ENCODE data around the gene GALK2.
"Not testable (repeated sequence)": the region's sequence is repeated elsewhere in the genome, so short reads cannot be mapped to it uniquely, and the experiment has no call there.

The GALK2 gene

DNA sequence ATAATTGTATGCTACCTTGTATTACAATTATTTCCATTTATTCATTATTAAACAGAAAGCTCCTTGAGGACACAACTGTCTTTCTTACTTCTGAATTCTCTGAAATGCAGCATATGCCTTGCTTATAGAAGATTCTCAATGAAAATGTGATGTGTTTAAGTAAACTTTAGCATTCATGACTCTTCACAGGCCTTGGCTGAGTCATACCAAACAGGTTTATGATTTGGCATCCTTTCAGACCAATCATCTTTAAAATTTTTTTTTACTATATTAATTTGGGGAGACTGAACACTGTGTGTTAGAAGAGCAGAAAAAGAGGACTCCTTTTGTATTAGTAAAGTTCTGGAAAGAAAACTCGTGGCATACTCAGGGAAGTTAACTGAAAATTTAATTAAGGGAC lies 6.4 kb upstream of the GALK2 start:
- WGBS, 2 experiments: 92 to 100% methylated on average over 1 of the region's 1 CpG
- no peaks in the 10 kb centered on the region for H3K4me1 ChIP-seq (ENCODE audit: control insufficient read depth, insufficient read depth, low read length)
- no peak overlapping the region for H3K4me3 ChIP-seq (ENCODE audit: insufficient read depth, low read depth, low read length)
- H3K9me3 ChIP-seq (ENCODE audit: control insufficient read depth, low read length): no peaks in the 10 kb centered on the region
- no peaks in the 10 kb centered on the region for H3K36me3 ChIP-seq (ENCODE audit: control insufficient read depth, insufficient read depth, low read length)
- H3K27me3 ChIP-seq (ENCODE audit: control insufficient read depth, insufficient read depth, low read length, poor library complexity, severe bottlenecking): no peaks in the 10 kb centered on the region
- no peak overlapping the region for H3K27ac ChIP-seq (ENCODE audit: insufficient read depth, low read depth, low read length, poor library complexity, severe bottlenecking)

DNA sequence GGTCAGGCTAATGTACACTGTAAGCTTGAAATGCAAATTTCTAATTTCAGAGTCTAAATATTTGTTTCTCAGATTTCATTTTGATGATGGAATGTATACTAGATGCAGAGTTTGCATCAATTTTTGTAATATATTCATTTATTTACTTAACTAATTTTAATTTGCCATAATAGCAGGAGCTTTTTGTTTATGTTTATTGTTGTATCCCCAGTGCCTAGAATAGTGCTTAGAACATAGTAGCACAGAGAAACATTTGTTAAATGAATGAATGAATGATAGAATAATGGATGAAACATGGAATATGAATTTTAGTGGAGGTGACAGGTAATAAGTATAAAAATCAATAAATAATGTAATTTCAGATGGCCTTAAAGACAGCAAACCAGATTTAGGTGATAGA lies 5.2 kb upstream of the GALK2 start:
- no peak overlapping the region for H3K27ac ChIP-seq (ENCODE audit: insufficient read depth, low read depth, low read length, poor library complexity, severe bottlenecking)
- H3K4me1 ChIP-seq (ENCODE audit: control insufficient read depth, insufficient read depth, low read length): no peaks in the 10 kb centered on the region
- H3K27me3 ChIP-seq (ENCODE audit: control insufficient read depth, insufficient read depth, low read length, poor library complexity, severe bottlenecking): no peaks in the 10 kb centered on the region
- H3K36me3 ChIP-seq (ENCODE audit: control insufficient read depth, insufficient read depth, low read length): no peaks in the 10 kb centered on the region
- no peaks in the 10 kb centered on the region for H3K9me3 ChIP-seq (ENCODE audit: control insufficient read depth, low read length)
- no peak overlapping the region for H3K4me3 ChIP-seq (ENCODE audit: insufficient read depth, low read depth, low read length)

DNA sequence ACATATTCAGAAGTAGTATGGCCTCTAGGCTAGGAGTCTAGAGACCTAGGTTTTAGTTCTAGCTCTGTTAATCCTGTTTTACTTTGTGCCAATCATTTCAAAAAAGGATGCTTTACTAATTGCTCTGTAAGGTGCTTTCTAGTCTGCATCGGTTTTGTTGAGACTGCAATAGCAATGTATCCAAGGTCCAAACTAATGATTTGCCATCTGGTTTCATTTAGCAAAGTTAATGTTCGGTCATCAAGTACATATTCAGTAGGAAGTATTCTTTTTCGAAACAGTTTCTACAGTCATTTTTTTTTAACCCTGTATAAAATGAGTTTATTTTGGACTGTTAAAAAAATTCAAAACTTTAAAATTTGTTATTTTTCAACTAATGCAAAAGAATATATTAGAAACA lies 2.0 kb upstream of the GALK2 start:
- H3K4me1 ChIP-seq (ENCODE audit: control insufficient read depth, insufficient read depth, low read length): no peaks in the 10 kb centered on the region
- no peaks in the 10 kb centered on the region for H3K27me3 ChIP-seq (ENCODE audit: control insufficient read depth, insufficient read depth, low read length, poor library complexity, severe bottlenecking)
- H3K9me3 ChIP-seq (ENCODE audit: control insufficient read depth, low read length): no peaks in the 10 kb centered on the region
- no peak overlapping the region for H3K4me3 ChIP-seq (ENCODE audit: insufficient read depth, low read depth, low read length)
- no peaks in the 10 kb centered on the region for H3K36me3 ChIP-seq (ENCODE audit: control insufficient read depth, insufficient read depth, low read length)
- WGBS, 2 experiments: 90 to 98% methylated on average over 2 of the region's 3 CpGs
- H3K27ac ChIP-seq (ENCODE audit: insufficient read depth, low read depth, low read length, poor library complexity, severe bottlenecking): no peak overlapping the region

DNA sequence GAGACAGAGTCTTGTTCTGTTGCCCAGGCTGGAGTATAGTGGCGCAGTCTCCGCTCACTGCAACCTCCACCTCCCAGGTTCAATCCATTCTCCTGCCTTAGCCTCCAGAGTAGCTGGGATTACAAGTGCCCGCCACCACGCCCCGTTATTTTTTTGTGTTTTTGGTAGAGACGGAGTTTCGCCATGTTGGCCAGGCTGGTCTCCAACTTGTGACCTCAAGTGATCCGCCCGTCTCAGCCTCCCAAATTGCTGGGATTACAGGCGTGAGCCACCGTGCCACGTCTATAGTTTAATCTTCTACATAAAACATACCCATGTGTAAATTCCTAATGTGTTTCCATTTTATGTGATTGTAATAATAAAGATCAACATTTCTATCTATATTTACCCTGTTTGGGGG lies 1.7 kb downstream of the GALK2 start:
- Histone ChIP-seq H3K36me3 (ENCODE audit: control insufficient read depth, insufficient read depth, low read length) (no peaks in the 10 kb centered on the region), H3K9me3 (ENCODE audit: control insufficient read depth, low read length) (no peaks in the 10 kb centered on the region), H3K27me3 (ENCODE audit: control insufficient read depth, insufficient read depth, low read length, poor library complexity, severe bottlenecking) (no peaks in the 10 kb centered on the region), H3K4me3 (ENCODE audit: insufficient read depth, low read depth, low read length) (no peak overlapping the region), H3K4me1 (ENCODE audit: control insufficient read depth, insufficient read depth, low read length) (no peaks in the 10 kb centered on the region), H3K27ac (ENCODE audit: insufficient read depth, low read depth, low read length, poor library complexity, severe bottlenecking) (no peak overlapping the region)
- 91 to 92% methylated on average over 10 to 12 of the region's 12 CpGs for WGBS, 2 experiments

DNA sequence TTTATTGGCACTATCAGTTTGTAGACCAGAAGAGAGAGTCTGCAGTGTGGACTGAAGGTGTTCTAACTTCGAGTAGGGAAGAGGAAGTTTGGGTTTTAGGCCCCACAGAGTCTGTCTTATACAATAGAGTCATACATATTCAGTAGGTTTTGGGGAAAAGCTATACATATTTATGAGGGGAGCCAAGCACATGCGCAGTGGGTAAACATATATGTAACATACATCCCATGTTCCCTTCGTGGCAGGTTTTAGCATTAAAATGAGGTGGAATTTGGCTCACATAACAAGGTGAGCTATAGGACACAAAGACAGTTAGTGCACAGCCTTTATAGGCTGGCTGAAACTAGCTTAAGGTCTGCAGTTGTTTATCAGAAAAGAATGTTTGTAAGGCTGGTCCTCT lies 4.9 kb downstream of the GALK2 start:
- Histone ChIP-seq H3K36me3 (ENCODE audit: control insufficient read depth, insufficient read depth, low read length) (no peaks in the 10 kb centered on the region), H3K4me1 (ENCODE audit: control insufficient read depth, insufficient read depth, low read length) (no peaks in the 10 kb centered on the region), H3K27ac (ENCODE audit: insufficient read depth, low read depth, low read length, poor library complexity, severe bottlenecking) (no peak overlapping the region), H3K9me3 (ENCODE audit: control insufficient read depth, low read length) (no peaks in the 10 kb centered on the region), H3K4me3 (ENCODE audit: insufficient read depth, low read depth, low read length) (no peak overlapping the region), H3K27me3 (ENCODE audit: control insufficient read depth, insufficient read depth, low read length, poor library complexity, severe bottlenecking) (no peaks in the 10 kb centered on the region)
- 91 to 95% methylated on average over 3 of the region's 3 CpGs for WGBS, 2 experiments

DNA sequence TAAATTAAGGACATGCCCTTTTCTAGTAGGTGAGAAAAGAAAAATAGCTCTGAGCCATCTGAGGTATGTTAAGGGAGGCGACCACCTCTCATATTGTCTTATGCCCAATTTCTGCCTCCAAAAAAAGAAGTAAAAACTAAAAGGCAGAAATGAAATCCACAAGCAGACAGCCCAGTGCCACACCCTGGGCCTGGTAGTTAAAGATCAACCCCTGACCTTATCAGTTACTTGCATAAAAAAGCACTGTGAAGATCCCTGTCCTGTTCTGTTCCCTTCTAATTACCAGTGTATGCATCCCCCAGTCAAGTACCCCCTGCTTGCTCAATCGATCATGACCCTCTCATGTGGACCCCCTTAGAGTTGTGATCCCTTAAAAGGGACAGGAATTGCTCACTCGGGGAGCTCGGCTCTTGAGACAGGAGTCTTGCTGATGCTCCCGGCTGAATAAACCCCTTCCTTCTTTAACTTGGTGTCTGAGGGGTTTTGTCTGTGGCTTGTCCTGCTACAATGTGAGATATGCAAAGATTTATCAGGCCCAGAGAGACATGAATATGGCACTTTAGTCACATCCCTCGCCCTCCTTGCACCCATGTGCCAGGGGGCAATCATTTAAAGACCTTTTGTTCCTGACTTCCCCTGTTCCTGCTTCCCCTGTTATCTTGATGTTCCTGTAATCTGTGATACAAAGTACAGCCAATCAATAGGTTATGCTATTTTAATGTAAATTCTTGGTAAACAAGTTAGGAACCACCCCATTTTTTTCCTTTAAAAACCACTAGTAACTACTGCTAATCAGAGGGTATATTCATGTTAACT lies 5.7 kb downstream of the GALK2 start:
- H3K36me3 ChIP-seq (ENCODE audit: control insufficient read depth, insufficient read depth, low read length); H3K27ac ChIP-seq (ENCODE audit: insufficient read depth, low read depth, low read length, poor library complexity, severe bottlenecking); H3K4me3 ChIP-seq (ENCODE audit: insufficient read depth, low read depth, low read length); H3K4me1 ChIP-seq (ENCODE audit: control insufficient read depth, insufficient read depth, low read length); H3K27me3 ChIP-seq (ENCODE audit: control insufficient read depth, insufficient read depth, low read length, poor library complexity, severe bottlenecking); H3K9me3 ChIP-seq (ENCODE audit: control insufficient read depth, low read length): not testable (repeated sequence)
- WGBS, 2 experiments: 94% methylated on average over 4 to 6 of the region's 6 CpGs

DNA sequence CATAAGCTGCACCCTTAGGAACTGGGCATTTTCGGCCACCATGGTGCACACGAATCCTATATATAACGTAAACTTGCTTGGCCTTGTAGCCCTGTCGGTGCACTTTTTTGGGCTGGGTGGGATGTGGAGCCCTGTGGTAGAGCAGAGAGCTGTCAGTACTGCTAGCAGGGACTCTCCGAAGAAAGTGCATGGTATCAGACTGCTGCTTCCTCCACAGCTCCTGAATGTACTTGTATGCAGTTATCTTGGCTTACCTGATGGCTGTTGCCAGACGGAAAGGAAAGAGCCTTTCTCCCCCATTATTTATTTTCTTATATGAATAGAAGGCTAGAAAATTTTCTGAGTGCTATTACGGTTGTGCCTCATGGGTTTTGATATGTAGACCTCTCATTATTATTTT lies 8.4 kb downstream of the GALK2 start:
- Histone ChIP-seq H3K36me3 (ENCODE audit: control insufficient read depth, insufficient read depth, low read length) (no peaks in the 10 kb centered on the region), H3K4me1 (ENCODE audit: control insufficient read depth, insufficient read depth, low read length) (no peaks in the 10 kb centered on the region), H3K27me3 (ENCODE audit: control insufficient read depth, insufficient read depth, low read length, poor library complexity, severe bottlenecking) (no peaks in the 10 kb centered on the region), H3K9me3 (ENCODE audit: control insufficient read depth, low read length) (no peaks in the 10 kb centered on the region), H3K4me3 (ENCODE audit: insufficient read depth, low read depth, low read length) (no peak overlapping the region), H3K27ac (ENCODE audit: insufficient read depth, low read depth, low read length, poor library complexity, severe bottlenecking) (no peak overlapping the region)
- 90 to 92% methylated on average over 5 to 7 of the region's 7 CpGs for WGBS, 2 experiments

DNA sequence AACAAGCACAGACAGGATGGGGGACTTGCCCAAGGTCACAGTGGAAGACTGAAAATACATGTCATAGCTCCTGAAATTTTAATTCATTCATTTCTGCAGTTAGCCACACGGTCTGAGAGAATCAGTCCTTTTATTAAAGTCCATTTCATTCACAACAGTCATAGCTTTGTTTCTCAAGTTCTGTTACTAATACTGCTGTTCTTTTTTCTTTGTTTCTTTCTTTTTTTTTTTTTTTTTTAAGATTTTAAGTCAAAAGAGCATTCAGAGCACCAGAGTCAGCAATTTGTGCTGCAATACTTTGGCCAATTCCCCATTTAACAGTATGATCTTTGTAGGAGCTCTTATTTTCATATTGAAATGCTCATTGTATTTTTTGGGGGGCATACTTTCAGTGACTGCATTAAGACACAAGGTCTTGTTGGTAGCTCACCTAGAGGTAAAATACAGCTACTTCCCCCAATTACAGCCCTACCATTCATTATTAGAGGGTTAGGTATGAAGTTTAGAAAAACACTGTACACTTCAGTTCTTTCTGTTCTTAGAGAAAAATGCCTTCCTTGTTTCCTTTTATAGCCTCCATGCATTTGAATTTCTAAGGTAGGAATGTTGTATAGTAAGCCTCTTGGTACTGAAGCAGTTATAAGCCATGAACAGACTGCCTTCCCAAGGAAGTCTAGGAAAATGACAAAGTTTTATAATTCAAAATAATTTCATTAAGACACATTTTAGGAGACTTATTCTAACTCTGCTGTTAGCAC lies 9.6 kb downstream of the GALK2 start:
- no peak overlapping the region for H3K4me3 ChIP-seq (ENCODE audit: insufficient read depth, low read depth, low read length)
- WGBS, 2 experiments: 85 to 91% methylated on average over 1 of the region's 1 CpG

DNA sequence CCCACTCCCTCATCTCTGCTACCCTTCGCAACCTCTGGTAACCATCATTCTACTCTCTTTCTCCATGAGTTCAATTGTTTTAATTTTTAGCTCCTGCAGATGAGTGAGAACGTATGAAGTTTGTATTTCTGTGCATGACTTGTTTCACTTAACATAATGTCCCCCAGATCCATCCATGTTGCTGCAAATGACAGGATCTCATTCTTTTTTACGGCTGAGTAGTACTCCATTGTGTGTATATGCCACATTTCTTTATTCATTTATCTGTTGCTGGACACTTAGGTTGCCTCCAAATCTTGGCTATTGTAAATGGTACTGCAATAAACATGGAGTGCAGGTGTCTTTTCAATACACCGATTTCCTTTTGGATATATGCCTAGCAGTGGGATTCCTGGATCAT lies 12.1 kb downstream of the GALK2 start:
- no peak overlapping the region for H3K27ac ChIP-seq (ENCODE audit: insufficient read depth, low read depth, low read length, poor library complexity, severe bottlenecking)
- no peaks in the 10 kb centered on the region for H3K27me3 ChIP-seq (ENCODE audit: control insufficient read depth, insufficient read depth, low read length, poor library complexity, severe bottlenecking)

More for the DNA sequence above, 9.6 kb downstream of the GALK2 start:
- no peaks in the 10 kb centered on the region for H3K36me3 ChIP-seq (ENCODE audit: control insufficient read depth, insufficient read depth, low read length)
- no peak overlapping the region for H3K27ac ChIP-seq (ENCODE audit: insufficient read depth, low read depth, low read length, poor library complexity, severe bottlenecking)
- no peaks in the 10 kb centered on the region for H3K4me1 ChIP-seq (ENCODE audit: control insufficient read depth, insufficient read depth, low read length)
- no peaks in the 10 kb centered on the region for H3K27me3 ChIP-seq (ENCODE audit: control insufficient read depth, insufficient read depth, low read length, poor library complexity, severe bottlenecking)
- no peaks in the 10 kb centered on the region for H3K9me3 ChIP-seq (ENCODE audit: control insufficient read depth, low read length)

DNA sequence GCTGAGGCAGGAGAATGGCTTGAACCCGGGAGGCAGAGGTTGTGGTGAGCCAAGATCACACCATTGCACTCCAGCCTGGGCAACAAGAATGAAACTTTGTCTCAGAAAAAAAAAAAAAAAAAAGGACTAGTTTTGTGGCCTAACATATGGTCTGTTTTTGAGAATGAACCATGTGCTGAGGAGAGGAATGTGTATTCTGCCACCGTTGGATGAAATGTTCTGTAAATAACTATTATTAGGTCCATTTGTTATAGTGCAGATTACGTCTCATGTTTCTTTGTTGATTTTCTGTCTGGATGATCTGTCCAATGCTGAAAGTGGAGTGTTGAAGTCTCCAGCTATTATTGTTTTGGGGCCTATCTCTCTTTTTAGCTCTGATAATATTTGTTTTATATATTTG lies 13.7 kb downstream of the GALK2 start:
- not testable (repeated sequence) for H3K4me1 ChIP-seq (ENCODE audit: control insufficient read depth, insufficient read depth, low read length); H3K9me3 ChIP-seq (ENCODE audit: control insufficient read depth, low read length); H3K4me3 ChIP-seq (ENCODE audit: insufficient read depth, low read depth, low read length); H3K36me3 ChIP-seq (ENCODE audit: control insufficient read depth, insufficient read depth, low read length); H3K27ac ChIP-seq (ENCODE audit: insufficient read depth, low read depth, low read length, poor library complexity, severe bottlenecking); H3K27me3 ChIP-seq (ENCODE audit: control insufficient read depth, insufficient read depth, low read length, poor library complexity, severe bottlenecking)
- WGBS, 2 experiments: 89 to 98% methylated on average over 3 of the region's 3 CpGs

More for the DNA sequence above, 12.1 kb downstream of the GALK2 start:
- Histone ChIP-seq H3K36me3 (ENCODE audit: control insufficient read depth, insufficient read depth, low read length) (no peaks in the 10 kb centered on the region), H3K9me3 (ENCODE audit: control insufficient read depth, low read length) (no peaks in the 10 kb centered on the region), H3K4me3 (ENCODE audit: insufficient read depth, low read depth, low read length) (no peak overlapping the region), H3K4me1 (ENCODE audit: control insufficient read depth, insufficient read depth, low read length) (no peaks in the 10 kb centered on the region)
- WGBS, 2 experiments: 92 to 97% methylated on average over 4 of the region's 4 CpGs

All from ectodermal cell (in vitro differentiated cells).